Esophagus squamous epithelium (tissue), 4 donors: ENCODE measurements around the gene CLCN3.

Experiments used
- CTCF ChIP-seq, 6 experiments: fragments of 450-650 bp in 4 of 6; fragments of 200-600 bp in 2 of 6; sonication (generic) in 2 of 6; IDR thresholded peaks; one replicate each; pipeline ENCODE4 v1.5.1; 2016 to 2019; ENCODE audit warnings: antibody characterized with exemption in 6 of 6, mild to moderate bottlenecking in 4 of 6, moderate library complexity in 4 of 6
- POLR2A ChIP-seq, 4 donors: fragments of 450-650 bp; IDR thresholded peaks; one replicate each; pipeline ENCODE4 v1.6.1; 2017; ENCODE audit warnings: antibody characterized with exemption in 4 of 4, mild to moderate bottlenecking in 4 of 4, moderate library complexity in 3 of 4

GRCh38 chr4:169689681-169690080 lies 69.3 kb downstream of the CLCN3 start:
- TF ChIP-seq CTCF (IDR thresholded peaks at IDR 0.05) (no peak), POLR2A (IDR thresholded peaks at IDR 0.05) (no peak)
